ENCODE results near the gene RAPGEF4. TPM values are rescaled to one million over a fixed set of nuclear protein-coding genes. Genes with fewer than 3 reads are reported as not detected.

Gene RAPGEF4
- 1 to 10 TPM; 1.4 to 5.5 (median 1.8) TPM for total RNA-seq

- intact Hi-C loops (cut with DNase I; ENCODE audit: low total_unique reads) (no loop called here), in situ Hi-C loops (cut with MboI; ENCODE audit: low sequenced_read_pairs in 4 of 4) (no loop called here)
- Histone ChIP-seq H3K27me3 (peaks cover 21 to 52% (median 31%) of the 10 kb centered on the region in 3 donors), H3K9me3 (no peaks in the 10 kb centered on the region), H3K4me3 (peak within 1 kb of the TSS in 3 of 4 donors; percentile 37 to 44 (median 43)), H3K36me3 (no peaks in the 10 kb centered on the region), H3K27ac (no peak within 1 kb of the TSS), H3K4me1 (no peaks in the 10 kb centered on the region)
- ATAC-seq (no peak), DNase-seq (no peak)
- TF ChIP-seq CTCF (IDR thresholded peaks at IDR 0.05 in 4 of 5, conservative IDR thresholded peaks at IDR 0.05 in 1 of 5) (no peak), POLR2A (IDR thresholded peaks at IDR 0.05) (no peak)
These were observed at the start of gene RAPGEF4 for GRCh38 chr2:172735582-172736423. Gene RAPGEF4, plus strand, starts transcription at chr2:172735845. Its CDS starts 139 bp downstream, at chr2:172735984.

GRCh38 chr2:172693037-172693436 is 42.6 kb upstream of the RAPGEF4 start:
- Histone ChIP-seq H3K27ac (no peak overlapping the region), H3K27me3 (no peaks in the 10 kb centered on the region), H3K4me1 (no peaks in the 10 kb centered on the region), H3K4me3 (no peak overlapping the region), H3K9me3 (no peaks in the 10 kb centered on the region), H3K36me3 (no peaks in the 10 kb centered on the region)
- intact Hi-C loops (cut with DNase I; ENCODE audit: low total_unique reads) (no loop called here), in situ Hi-C loops (cut with MboI; ENCODE audit: low sequenced_read_pairs in 4 of 4) (no loop called here)
- ATAC-seq (peak; percentile 66 to 73), DNase-seq (peak in 1 of 2 donors; percentile 30)
- no peak for TF ChIP-seq POLR2A (IDR thresholded peaks at IDR 0.05)

GRCh38 chr2:172693529-172694455 is 41.9 kb upstream of the RAPGEF4 start:
- ATAC-seq (no peak), DNase-seq (no peak)
- Histone ChIP-seq H3K4me3 (no peak overlapping the region), H3K36me3 (no peaks in the 10 kb centered on the region), H3K4me1 (no peaks in the 10 kb centered on the region), H3K27ac (no peak overlapping the region), H3K9me3 (no peaks in the 10 kb centered on the region), H3K27me3 (no peaks in the 10 kb centered on the region)
- in situ Hi-C loops (cut with MboI; ENCODE audit: low sequenced_read_pairs in 4 of 4) (no loop called here), intact Hi-C loops (cut with DNase I; ENCODE audit: low total_unique reads) (no loop called here)
- TF ChIP-seq POLR2A (IDR thresholded peaks at IDR 0.05) (no peak), CTCF (IDR thresholded peaks at IDR 0.05 in 4 of 5, conservative IDR thresholded peaks at IDR 0.05 in 1 of 5) (no peak)

GRCh38 chr2:172697296-172697695 is 38.3 kb upstream of the RAPGEF4 start:
- intact Hi-C loops (cut with DNase I; ENCODE audit: low total_unique reads) (no loop called here), in situ Hi-C loops (cut with MboI; ENCODE audit: low sequenced_read_pairs in 4 of 4) (no loop called here)
- H3K4me1 ChIP-seq, result no peaks in the 10 kb centered on the region
- TF ChIP-seq POLR2A (IDR thresholded peaks at IDR 0.05) (no peak), CTCF (IDR thresholded peaks at IDR 0.05 in 4 of 5, conservative IDR thresholded peaks at IDR 0.05 in 1 of 5) (no peak)
- H3K36me3 ChIP-seq, result no peaks in the 10 kb centered on the region
- ATAC-seq, result no peak
- no peak for DNase-seq
- no peaks in the 10 kb centered on the region for H3K9me3 ChIP-seq
- no peak overlapping the region for H3K4me3 ChIP-seq
- H3K27me3 ChIP-seq, result no peaks in the 10 kb centered on the region
- H3K27ac ChIP-seq, result no peak overlapping the region
